ENCODE results near the gene U2AF2. TPM values are rescaled to one million over a fixed set of nuclear protein-coding genes. Genes with fewer than 3 reads are reported as not detected.
A peak's percentile ranks its signal among the peaks of the same experiment; 100 is the strongest.

Gene U2AF2
- total RNA-seq, 1 donor from 2014 or later: 194 TPM

DNA sequence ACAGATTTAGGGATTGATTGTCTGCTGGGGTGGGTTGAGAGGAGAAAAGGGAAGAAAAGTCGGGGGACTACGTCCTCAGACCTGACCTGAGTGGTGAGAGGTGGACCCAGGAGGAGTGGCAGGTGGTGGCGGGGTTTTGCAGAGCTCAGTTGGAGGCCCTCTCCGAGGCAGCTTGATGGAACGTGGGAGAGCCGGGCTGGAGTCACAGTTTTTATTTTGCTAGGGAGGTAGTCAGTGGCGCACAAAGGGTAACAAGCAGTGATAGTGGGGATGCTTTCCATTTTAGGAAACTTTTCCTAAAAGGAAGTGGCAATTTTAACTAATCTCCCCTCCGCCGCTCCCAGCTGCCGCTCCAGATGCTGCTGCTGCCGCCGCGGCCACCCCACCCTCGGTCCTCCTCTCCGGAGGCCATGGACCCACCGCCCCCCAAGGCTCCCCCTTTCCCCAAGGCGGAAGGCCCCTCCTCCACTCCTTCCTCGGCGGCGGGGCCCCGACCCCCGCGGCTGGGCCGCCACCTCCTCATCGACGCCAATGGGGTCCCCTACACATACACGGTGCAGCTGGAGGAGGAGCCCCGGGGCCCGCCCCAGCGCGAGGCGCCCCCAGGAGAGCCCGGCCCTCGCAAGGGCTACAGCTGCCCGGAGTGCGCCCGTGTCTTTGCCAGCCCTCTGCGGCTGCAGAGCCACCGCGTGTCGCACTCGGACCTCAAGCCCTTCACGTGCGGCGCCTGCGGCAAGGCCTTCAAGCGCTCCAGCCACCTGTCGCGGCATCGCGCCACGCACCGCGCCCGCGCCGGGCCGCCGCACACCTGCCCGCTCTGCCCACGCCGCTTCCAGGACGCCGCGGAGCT is 12.5 kb upstream of the U2AF2 start:
- Mint-ChIP-seq H3K4me1 (ENCODE audit: low read depth, unreplicated experiment) (peaks cover 19% of the 10 kb centered on the region), H3K4me3 (ENCODE audit: unreplicated experiment) (peak overlapping the region; percentile 97), H3K9me3 (ENCODE audit: unreplicated experiment) (no peaks in the 10 kb centered on the region), H3K36me3 (ENCODE audit: low read depth, unreplicated experiment) (peaks cover 12% of the 10 kb centered on the region), H3K27ac (ENCODE audit: unreplicated experiment) (peak overlapping the region; percentile 95), H3K27me3 (ENCODE audit: low read depth, unreplicated experiment) (no peaks in the 10 kb centered on the region)
- no peak for DNase-seq (ENCODE audit: low read depth)
- Histone ChIP-seq H3K4me1 (ENCODE audit: insufficient read depth, low read length) (peaks cover 31% of the 10 kb centered on the region), H3K4me3 (ENCODE audit: insufficient read depth, low read depth, low read length) (peak overlapping the region; percentile 87), H3K79me2 (ENCODE audit: insufficient read depth, low read length) (peaks cover 60% of the 10 kb centered on the region), H3K36me3 (ENCODE audit: insufficient read depth, low read length) (peaks cover 9% of the 10 kb centered on the region), H3K4me2 (ENCODE audit: low read length) (peak overlapping the region; percentile 100), H2AFZ (ENCODE audit: low read depth, low read length) (no peak overlapping the region), H3K9ac (ENCODE audit: low read length) (peak overlapping the region; percentile 92), H3K27ac (ENCODE audit: low read depth, low read length) (no peak overlapping the region), H4K20me1 (ENCODE audit: insufficient read depth, low read length) (peaks cover 25% of the 10 kb centered on the region), H3K27me3 (ENCODE audit: insufficient read depth, low read length) (no peaks in the 10 kb centered on the region), H3K9me3 (ENCODE audit: insufficient read depth, low read depth, low read length) (no peaks in the 10 kb centered on the region)
- FAIRE-seq: no peak
- TF ChIP-seq, protein P1, sequence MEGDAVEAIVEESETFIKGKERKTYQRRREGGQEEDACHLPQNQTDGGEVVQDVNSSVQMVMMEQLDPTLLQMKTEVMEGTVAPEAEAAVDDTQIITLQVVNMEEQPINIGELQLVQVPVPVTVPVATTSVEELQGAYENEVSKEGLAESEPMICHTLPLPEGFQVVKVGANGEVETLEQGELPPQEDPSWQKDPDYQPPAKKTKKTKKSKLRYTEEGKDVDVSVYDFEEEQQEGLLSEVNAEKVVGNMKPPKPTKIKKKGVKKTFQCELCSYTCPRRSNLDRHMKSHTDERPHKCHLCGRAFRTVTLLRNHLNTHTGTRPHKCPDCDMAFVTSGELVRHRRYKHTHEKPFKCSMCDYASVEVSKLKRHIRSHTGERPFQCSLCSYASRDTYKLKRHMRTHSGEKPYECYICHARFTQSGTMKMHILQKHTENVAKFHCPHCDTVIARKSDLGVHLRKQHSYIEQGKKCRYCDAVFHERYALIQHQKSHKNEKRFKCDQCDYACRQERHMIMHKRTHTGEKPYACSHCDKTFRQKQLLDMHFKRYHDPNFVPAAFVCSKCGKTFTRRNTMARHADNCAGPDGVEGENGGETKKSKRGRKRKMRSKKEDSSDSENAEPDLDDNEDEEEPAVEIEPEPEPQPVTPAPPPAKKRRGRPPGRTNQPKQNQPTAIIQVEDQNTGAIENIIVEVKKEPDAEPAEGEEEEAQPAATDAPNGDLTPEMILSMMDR (IDR thresholded peaks at IDR 0.05; ENCODE audit: insufficient read depth, low read depth, low read length): no peak
- TF ChIP-seq EZH2 (IDR thresholded peaks at IDR 0.05; ENCODE audit: insufficient read depth, low read length): no peak

DNA sequence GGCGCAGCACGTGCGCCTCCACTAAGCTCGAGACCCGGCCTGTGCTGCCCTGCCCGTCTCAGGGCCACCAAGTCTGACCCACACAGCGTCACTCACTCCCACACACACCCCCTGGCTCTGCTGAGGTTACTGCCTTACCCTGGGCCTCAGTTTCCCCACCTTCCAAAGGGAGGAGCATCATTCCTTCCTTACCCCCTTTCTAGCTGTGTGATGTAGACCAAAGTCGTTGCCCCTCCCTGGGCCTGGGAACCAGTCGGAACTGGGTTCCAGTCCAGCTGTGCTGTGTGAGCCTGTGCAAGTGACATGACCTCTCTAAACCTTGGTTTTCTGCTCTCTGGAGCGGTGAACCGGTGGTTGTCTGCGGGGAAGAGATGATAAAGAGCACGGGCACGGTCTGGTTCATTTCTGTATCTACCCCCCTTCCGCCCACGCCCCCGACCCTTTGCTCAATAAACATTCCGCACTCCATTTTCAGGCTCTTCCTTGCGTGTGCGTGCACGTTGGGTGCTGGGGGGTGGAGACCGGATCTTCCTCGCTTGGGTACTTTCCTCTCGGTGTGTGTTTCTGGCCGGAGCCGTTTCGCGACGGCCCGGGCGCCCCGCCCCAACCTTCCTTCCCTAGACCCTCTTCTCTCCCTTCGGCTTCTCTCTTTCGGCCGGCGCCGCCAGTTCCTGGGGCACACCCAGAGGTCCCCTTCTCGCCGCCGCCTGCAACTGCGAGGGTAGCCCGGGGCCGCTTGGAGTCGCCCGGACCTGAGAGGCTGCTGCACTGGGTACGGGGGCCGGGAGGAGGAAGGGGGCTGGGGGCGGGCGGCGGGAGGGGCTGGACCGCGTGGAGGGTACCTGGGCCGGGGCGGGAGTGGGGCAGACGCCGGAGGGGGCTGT is 11.6 kb upstream of the U2AF2 start, which contains the start of gene ZNF581:
ZNF581 (plus strand) TSS at position 647 of the 884 bp plus-strand sequence. CDS start 923 bp downstream, outside the sequence.
- Histone ChIP-seq H3K27me3 (ENCODE audit: insufficient read depth, low read length) (no peaks in the 10 kb centered on the region), H3K79me2 (ENCODE audit: insufficient read depth, low read length) (peaks cover 52% of the 10 kb centered on the region), H3K4me2 (ENCODE audit: low read length) (peak within 1 kb of the TSS; percentile 100), H2AFZ (ENCODE audit: low read depth, low read length) (peak within 1 kb of the TSS; percentile 5), H3K4me1 (ENCODE audit: insufficient read depth, low read length) (peaks cover 35% of the 10 kb centered on the region), H3K27ac (ENCODE audit: low read depth, low read length) (peak within 1 kb of the TSS; percentile 41), H3K9ac (ENCODE audit: low read length) (peak within 1 kb of the TSS; percentile 92), H3K9me3 (ENCODE audit: insufficient read depth, low read depth, low read length) (no peaks in the 10 kb centered on the region), H4K20me1 (ENCODE audit: insufficient read depth, low read length) (peaks cover 25% of the 10 kb centered on the region), H3K4me3 (ENCODE audit: insufficient read depth, low read depth, low read length) (peak within 1 kb of the TSS; percentile 87), H3K36me3 (ENCODE audit: insufficient read depth, low read length) (peaks cover 9% of the 10 kb centered on the region)
- Mint-ChIP-seq H3K27ac (ENCODE audit: unreplicated experiment) (peak within 1 kb of the TSS; percentile 95), H3K27me3 (ENCODE audit: low read depth, unreplicated experiment) (no peaks in the 10 kb centered on the region), H3K4me1 (ENCODE audit: low read depth, unreplicated experiment) (peaks cover 18% of the 10 kb centered on the region), H3K36me3 (ENCODE audit: low read depth, unreplicated experiment) (peaks cover 8% of the 10 kb centered on the region), H3K9me3 (ENCODE audit: unreplicated experiment) (no peaks in the 10 kb centered on the region), H3K4me3 (ENCODE audit: unreplicated experiment) (peak within 1 kb of the TSS; percentile 97)
- DNase-seq (ENCODE audit: low read depth): peak; percentile 67
- FAIRE-seq: no peak
- TF ChIP-seq, protein P1 (IDR thresholded peaks at IDR 0.05; ENCODE audit: insufficient read depth, low read depth, low read length): no peak
- TF ChIP-seq EZH2 (IDR thresholded peaks at IDR 0.05; ENCODE audit: insufficient read depth, low read length): no peak

Measured in astrocyte (in vitro differentiated cells and primary cell).